Activated CD4-positive, alpha-beta T cell treated with anti-CD3 and anti-CD28 coated beads, Interleukin-2, amount 50 U/mL, for 48 hours (primary cell): ENCODE data around the gene BACE1.
"Not testable (repeated sequence)": the region's sequence is repeated elsewhere in the genome, so short reads cannot be mapped to it uniquely, and the experiment has no call there.

Experiments
- DNase-seq, 2 experiments: peaks; one replicate each; pipeline ENCODE4 v3.0.0-alpha.2; 2020

BACE1 gene

DNA sequence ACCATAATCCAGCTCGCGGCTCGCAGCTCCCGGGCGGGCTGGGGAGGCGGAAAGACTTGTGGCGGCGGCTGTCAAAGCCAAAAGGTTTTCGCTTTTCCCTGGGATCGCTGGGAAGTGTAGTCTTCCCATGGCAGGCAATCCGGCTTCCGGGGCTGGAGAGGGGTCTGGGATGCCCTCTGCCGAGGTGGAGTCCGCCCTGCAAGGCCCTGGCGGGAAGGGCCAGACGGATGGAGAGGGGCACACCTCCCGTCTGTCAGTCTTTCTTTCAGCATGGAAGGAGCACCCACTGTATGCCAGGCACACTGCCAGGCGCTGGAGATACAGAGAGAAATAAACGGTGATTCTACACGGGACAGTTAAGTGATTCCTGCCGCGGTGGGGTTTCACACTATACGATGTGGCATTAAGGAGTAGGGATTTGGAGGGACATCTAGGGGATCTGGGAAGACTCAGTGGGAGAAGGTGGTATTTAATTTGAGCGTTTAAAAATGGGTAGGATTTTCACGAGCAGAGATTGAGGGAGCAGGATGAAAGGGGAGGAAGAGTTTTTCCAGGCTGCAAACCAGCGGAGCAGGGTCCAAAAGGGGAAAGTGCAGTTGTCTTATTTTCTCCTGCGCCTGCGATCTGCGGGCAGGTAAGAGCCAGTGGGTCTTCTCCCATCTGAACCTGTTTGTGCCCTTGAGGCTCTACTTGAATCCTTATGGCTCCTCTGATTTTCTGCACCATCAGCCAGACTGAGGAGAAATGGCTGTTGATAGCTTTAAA, at the start of gene BACE1:
TSS of gene BACE1 (minus strand) at position 60 of the 765 bp plus-strand sequence. CDS start 461 bp downstream, outside the sequence.
- peak; percentile 36 to 51 for DNase-seq

DNA sequence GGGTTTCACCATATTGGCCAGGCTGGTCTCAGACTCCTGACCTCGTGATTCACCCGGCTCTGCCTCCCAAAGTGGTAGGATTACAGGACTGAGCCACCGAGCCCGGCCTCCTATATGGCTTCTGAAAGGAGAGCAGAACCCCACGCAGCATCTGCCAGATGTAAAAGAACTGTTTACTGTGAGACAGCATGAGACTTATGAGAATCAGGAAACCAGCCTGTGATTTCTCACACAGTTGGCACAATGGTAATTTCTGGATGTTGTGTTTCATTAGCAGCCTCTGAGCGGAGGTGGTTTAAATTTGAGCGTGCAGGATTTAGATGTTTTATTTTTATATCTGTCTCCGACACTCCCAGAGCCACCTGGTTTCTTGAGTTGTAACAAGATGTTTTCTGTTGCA, 45.4 kb upstream of the BACE1 start:
- DNase-seq: no peak

DNA sequence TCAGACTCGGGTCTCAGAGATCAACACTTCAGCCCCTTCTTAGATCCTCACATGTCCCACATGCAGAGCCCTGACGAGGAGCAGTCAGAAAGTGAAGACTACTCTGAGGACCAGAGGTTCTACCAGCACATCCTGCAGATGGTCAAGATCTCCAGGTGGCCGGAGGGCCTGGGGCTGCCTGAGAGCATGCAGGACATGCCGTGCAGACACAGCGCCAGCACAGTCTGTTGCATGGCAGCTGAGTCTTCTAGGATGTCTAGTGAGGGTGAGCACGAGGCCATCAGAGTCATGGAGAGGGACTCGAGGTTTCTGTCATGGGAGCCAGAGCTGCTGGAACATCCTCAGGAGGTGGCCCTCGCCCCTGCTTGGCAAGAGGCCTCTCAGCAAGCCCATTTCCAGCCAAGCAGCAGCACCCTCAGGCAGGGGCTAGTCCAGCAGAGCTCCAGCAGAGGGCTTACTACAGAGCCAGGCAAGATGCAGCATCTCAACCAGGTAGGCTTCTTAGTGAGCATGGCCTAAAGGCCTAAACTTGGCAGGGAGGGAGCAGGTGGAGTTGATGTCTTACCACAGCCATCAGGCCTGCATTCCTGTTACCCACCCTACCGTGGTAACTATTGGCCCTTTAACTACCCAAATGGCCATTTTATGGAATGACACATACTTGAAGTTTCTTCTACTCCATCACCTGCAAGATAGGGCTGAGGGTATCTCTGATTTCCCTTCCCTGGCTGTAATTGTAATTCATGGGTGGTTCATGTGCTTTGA, 40.3 kb upstream of the BACE1 start:
- no peak for DNase-seq

DNA sequence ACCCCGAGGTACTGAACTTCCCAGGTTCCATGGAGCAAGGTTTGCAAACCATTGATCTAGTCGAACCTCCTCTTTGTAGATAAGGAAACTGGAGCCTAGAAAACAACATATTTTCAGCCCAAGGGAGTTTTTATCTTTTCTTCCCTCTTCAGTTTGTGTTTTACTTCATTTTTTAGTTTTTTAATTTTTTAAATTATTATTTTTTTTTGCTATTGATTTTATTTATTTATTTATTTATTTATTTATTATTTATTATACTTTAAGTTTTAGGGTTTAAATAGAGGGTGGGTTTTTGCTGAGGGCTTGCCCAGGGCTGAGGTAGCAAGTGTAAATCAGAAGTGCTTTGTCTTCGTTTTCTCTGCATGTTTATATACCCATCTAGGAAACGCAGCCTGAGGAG, 38.5 kb upstream of the BACE1 start:
- no peak for DNase-seq

DNA sequence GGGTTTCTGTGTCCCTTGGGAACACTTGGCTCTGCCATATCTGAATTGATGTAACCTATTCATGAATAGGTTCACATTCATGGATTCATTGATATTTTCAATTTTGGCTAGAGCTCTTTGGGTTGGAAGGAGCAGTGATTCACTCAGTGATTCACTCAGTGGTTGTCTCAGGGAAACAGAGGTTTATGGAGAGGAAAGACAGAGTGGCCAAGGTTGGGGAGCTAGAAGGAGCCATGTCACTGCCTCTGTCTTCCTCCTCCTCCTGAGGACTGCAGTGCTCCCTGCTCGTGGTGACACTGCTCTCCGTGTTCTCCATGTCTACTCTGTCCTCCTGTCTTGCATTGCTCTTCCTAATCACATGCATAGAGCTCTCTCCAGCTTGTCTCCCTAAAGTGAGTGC, 29.0 kb upstream of the BACE1 start:
- DNase-seq: no peak

DNA sequence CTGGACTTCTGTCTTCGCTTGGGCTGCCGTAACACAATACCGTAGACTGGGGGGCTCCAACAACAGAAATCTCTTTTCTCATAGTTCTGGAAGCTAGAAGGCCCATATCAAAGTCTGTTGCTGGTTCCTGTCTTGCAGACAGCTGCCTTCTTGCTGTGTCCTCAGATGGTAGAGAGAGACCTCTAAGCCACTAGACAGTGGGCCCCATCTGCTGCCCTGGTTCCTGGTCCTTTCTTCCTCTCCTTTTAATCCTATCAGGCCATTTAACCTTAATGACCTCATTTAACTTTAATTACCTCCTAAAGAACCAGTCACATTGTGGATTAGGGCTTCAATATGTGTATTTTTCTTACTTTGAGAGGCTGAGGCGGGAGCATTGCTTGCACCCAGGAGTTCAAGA, 21.0 kb upstream of the BACE1 start:
- no peak for DNase-seq

DNA sequence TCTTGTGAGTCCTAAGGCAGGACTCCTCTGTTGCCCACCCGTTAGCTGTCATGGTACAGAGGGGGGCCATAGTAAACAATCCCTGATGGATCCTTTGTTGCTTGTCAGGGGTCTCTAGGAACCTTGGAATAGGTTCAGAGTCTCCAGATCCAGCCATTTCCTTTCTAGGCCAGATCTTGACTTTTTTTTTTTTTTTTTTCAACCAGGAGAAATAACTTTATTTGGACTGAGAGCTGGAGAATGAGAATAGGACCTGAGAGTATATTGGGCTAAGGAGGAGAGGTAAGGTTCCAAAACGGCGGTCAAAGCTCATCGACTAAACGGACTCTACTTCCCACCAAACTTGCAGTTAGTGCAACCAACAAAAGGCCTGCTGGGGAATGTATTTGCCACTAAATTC, 19.3 kb upstream of the BACE1 start:
- no peak for DNase-seq

DNA sequence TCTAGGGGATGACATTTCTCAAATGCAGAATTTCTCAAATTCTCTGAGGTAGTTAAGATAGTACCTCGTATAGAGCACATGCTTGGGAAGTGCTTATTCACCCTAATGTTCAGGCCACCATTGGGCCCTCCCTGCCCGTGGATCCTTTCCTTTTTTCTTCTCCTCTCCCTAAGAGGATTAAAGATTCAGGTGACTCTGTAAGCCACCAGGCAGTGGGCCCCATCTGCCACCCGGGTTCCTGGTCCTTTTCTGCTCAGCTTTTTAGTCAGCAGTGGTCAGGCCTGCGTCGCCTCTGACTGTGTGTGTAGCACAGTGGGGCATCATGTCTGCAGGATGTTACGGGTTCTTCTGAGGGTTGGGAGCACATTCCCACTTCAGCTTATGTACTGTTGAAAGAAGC, 18.8 kb upstream of the BACE1 start:
- DNase-seq: no peak

DNA sequence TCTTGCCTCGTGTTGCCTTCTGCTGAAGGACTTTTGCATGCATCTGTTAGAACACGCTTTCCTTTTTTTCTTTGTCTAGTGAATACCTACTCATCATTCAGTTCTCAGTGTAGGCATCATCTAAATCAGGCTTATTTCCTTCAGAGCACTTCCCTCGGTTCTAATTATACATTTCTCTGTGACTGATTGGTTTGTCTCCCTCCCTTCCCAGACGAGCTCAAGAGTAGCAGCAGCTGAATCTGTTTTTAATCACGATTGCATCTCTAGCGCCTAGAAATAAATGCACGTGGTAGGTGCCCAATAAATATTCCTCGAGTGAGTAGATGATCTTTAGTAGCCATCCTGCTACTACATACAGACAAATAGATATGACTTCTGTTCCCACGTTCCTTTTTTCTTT, 17.9 kb upstream of the BACE1 start:
- DNase-seq: no peak

DNA sequence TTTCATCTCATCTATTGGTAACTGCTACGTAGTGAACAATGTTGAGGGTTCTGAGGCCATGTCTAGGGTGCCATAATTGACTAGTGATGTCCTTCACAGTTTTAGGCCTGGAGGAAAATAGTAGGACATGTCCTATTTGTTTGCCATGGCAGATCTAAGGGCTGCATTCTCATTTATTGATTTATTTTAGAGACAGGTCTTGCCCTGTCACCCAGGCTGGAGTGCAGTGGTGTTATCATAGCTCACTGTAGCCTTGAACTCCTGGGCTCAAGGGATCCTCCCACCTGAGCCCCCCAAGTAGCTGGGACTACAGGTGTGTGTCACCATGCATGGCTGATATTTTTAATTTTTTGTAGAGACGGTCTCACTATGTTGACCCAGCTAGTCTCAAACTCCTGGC, 16.8 kb upstream of the BACE1 start:
- no peak for DNase-seq

DNA sequence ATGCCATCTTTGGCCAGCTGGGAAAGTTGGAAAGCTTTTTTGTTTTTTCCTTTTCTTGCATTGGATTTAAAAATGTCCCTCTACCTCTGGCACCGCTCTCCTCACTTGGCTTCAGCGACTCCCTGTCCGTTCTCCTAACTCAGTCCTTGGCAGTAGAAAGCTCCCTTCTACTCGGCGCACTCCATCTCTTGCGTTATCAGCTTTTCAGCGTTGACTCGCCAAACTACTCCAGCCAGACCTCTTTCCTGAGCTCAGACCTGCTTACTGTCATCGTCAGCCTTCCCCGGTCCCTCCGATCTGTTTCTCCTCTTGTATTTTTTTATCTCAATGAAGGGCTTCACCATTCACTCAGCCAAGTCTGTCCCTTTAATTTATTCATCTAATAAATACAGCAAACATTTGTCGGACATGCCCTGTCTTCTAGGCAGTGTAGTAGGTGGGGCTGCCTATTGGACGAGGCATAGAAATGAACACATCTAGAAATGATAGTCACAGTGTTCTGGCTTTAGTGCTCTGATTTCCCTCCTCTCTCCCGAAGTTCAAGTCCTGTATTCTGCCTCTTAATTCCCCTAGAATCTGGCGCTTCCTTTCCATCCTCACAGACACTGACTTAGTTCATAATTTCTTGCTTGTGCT, 12.4 kb upstream of the BACE1 start:
- DNase-seq: no peak

DNA sequence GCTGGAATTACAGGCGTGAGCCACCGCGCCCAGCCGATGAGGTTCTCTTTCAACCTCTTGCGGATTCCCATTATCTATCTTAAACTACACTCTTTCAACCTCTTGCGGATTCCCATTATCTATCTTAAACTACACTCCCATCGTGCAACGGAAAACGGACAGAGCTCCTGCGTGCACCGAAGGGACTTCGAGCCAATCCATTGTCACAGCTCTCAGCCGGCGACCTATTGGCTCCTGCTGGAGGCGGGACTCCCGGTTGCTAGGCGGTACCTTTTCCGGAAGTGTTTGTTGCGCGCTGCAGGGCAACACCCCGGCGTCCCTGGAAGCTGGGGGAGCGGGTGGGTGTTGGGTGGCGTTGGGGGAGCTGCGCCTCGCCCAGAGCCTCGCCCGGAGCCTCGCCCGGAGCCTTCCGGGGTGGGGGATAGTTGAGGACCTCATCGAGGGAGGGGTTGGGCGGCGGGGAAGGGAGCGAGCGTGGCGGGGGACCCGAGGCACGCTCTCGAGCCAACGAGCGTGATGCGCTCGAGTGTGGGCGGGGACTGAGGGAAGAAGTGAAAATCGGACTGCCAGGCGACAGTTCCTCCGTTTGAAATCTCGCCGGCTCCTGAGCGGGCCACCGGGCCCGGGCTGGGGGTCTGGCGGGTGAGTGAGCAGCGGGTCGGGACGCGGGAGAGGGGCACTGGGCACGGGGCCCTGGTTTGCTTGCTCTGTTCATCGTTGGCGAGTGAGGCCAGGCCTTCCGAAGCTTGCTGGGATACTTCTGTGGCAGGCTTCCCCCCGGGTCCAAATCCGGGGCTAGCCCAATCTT, 11.7 kb upstream of the BACE1 start, which contains the start of gene CEP164:
TSS of gene CEP164 (plus strand) at position 288 of the 808 bp plus-strand sequence. CDS start 10,733 bp downstream, outside the sequence.
- DNase-seq: peak; percentile 94 to 96

DNA sequence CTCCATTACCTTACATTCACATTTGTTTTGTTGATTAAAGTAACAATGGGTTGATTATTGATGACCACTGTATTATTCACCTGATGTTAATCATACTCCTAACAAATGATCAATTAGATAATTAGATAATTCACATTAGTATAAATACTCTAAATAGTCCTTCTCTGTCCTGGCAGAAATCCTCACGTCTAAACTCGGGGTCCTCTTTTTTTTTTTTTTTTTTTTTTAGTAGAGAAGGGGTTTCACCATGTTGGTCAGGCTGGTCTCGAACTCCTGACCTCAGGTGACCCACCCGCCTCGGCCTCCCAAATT, 11.2 kb upstream of the BACE1 start:
- not testable (repeated sequence) for DNase-seq

DNA sequence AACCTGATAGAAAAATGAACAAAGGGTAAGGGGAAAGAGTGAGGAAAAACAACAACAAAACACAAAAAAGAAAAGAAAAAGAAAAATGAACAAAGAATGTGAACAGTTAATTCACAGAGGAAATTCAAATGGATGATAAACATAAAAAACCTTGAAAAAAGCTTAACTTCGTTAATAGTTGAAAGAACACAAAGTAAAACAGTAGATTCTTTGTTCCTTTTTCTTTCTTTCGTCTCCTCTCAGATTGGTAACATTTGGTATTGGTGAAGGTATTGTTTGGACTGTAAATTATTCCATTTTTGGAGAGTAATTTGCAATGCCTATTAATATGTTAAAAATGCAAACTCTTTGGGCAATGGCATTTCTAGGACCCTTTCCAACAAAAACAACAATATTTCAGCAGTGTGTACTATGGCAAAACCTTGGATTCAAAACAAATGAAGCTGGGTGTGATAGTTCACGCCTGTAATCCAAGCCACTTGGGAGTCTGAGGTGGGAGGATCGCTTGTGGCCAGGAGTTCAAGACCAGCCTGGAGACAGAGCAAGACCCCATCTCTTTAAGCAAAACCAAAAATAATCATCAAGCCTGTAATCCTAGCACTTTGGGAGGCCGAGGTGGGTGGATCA, 3.3 kb upstream of the BACE1 start:
- no peak for DNase-seq

DNA sequence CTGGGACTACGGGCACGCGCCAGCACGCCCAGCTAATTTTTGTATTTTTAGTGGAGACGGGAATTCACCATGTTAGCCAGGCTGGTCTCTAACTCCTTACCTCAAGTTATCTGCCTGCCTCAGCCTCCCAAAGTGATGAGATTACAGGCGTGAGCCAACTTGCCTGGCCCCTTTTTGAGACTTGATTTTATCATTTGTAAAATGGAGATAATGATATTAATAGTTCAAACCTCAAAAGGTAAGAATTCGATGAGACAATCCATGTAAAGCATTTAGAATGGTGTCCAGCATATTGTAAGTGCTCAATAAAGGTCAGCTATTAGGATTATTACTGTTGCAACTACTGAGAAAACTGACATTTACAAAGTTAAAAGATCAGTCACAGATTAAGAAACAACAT, 2.7 kb upstream of the BACE1 start:
- DNase-seq: no peak

DNA sequence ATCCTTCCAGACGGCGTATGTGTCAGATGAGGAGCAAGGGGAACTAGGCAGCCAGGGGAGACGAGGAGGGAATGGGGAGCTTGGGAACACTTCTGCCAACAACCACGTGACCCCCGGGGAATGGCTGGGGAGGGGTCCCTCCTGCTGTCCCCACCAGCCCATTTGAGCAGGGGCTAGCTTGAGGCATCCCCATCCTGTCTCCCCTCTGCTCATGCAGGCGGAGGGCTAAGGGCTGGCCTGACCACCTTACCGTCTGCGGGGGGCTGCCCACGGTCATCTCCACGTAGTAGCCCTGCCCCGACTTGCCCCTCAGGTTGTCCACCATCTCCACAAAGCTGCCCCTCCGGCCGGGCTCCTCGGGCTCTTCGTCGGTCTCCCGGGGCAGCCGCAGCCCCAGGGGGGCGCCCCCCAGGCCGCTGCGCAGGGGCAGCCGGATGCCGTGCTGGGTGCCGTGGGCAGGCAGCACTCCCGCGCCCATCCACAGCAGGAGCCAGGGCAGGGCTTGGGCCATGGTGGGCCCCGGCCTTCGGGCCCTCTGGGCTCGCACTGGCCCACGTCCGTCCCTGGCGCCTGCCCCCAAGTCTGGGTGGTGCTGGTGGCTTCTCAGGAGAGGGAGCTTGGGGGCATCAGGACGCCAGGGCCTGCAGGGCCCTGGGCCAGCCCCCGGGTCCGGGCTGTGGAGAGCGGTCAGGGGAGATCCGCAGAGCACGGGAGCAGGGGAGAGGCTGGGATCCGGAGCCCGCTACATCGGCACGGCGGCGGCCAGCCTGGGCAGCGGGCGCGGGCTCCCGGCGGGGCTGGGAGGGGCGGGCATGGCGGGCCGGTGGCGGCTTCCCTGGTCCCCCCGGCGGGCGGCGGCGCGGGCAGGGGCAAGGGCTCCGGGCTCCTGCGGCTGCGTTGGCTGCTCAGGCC, 515 bp downstream of the BACE1 start:
- DNase-seq: peak in 1 of 2 experiments; percentile 15

DNA sequence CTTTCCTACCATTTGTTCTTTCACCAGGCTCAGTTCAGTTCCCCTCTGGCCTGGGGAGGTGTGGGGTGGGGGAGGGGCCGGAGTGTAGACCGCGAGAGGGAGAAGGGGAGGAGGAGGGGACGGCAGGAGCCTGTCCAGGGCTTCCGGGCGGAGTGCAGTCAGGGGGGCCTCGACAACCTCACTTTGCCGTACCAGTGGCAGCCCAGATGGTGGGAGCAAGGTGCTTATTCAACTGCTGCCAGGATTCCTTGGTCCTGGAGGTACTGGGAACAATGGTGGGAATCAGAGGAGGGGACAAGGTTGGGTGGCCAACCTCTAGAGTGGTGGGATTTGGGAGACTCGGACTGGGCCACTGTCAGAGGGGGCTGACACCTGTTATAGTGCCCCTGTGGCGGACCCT, 1.2 kb downstream of the BACE1 start:
- DNase-seq: no peak

DNA sequence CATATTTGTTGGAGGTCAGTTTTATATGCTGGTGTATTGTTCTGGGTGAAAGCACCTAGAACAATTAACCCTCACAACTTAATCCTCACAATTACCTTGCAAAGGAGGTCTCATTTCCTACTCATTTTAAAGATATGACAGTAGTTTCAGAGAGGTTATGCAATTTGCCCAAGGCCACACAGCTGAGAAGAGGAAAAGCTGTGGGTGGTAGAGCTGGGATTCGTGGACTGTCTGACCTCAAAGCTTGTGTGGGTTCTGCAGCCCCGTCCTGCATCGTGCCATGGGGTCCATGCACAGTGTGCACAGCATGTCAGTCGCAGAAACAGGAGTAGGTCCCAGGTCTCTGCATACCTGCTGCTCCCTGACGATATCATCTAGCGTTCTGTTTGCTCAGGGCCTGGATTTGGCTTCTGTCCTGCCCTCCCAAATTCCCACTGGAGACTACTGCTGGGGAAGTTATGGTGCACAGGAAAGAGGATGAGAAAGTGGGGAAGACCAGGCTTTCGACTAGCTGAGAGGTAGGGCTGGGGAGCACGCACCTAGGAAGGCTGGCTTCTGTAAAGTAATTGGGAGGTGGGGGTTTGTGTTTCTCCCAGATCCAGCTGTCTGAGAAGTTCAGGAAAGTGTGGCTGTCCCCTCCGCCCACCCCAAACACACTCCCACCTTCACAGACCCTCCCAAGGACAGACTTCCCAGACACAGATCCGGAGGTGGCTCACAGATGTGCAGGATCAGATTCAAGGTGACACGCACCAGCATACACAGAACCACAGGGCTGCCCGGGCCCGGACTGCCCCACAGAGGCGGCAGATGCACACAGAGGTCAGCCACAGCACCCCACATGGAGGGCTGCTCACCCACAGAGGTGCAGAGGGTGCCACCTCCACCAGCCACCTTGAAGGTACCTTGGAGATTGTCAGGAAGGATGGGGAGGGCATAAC, 2.0 kb downstream of the BACE1 start:
- no peak for DNase-seq

DNA sequence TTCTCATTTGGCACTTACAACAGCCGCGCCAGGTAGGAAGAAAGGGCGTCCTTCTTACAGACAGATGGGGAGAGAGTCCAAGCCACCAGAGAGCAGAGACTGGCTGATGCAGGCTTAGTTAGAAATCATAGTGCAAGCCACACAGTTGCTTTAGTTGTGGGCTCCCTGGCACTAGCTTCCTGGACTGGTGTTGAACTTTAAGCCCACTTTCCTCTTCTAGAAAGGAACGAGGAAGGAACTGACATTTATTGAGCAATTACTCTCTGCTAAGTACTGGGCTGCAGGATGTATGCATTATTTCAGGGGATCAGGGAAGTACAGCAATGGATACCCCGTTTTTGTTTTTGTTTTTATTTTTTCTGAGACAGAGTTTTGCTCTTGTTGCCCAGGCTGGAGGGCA, 3.0 kb downstream of the BACE1 start:
- DNase-seq: no peak

DNA sequence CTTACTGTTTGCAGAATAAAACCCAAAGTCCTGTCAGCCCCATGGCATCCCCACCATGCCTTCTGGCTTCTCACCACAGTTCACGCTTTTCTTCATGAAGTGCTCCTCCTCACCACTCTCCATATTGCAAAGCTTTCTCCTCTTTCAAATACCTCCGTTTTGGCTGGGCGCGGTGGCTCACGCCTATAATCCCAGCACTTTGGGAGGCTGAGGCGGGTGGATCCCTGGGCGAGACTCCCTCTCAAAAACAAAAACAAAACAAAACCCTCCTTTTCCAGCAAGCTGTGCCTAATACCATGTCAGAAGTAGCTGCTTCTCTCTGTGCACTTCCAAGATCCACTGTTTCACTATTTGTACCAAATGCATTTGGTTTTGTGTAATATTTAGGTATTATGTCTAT, 6.7 kb downstream of the BACE1 start:
- DNase-seq: no peak
